NCI-H524 (cell line): ENCODE measurements around the gene SEC14L1.

ENCODE experiments used
- DNase-seq, 2 experiments: peaks; one replicate each; lab custom pipeline; 2025; lab: John Stamatoyannopoulos, UW

Gene SEC14L1

DNA sequence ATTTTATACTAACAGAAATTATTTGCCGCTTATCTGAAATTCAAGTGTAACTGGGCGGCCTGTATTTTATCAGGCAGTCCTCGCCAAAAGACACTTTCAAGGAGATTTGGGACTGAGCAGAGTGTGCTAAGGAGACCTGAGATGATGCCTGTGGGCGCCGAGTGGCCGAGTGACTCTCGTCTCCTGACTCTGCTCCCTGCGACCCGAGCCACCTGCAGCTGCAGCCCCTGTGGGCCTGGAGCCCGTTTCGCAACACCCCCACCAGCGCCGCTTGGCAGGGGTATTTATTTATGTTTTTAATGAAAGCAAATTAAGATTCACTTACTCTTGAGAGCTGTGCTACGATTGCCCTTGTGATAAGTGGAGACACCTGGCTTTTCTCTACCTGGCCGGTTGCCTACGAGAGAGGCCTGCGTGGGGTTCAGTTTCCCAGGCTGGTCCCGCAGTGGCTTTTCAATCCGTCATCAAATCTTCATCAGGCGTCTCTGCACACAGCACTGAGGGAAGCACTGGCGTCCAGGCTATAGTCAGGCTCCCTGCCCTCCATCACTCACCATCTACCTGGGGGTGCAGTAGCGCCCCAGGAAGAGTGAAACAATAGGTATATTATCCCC is 124.0 kb downstream of the SEC14L1 start:
- no peak for DNase-seq

GRCh38 chr17:77266213-77266612 is 125.4 kb downstream of the SEC14L1 start:
- no peak for DNase-seq
